GM21737 (cell line): ENCODE data around the gene PRND.
"Not testable (repeated sequence)": the region's sequence is repeated elsewhere in the genome, so short reads cannot be mapped to it uniquely, and the experiment has no call there.

ENCODE experiments used
- ATAC-seq: cut with Tn5 transposase; IDR thresholded peaks from one replicate; pipeline ENCODE4 v1.9.1; 2021; ENCODE audit warnings: mild to moderate bottlenecking, moderate library complexity; ENCODE audit not compliant: unreplicated experiment

PRND gene, protein sequence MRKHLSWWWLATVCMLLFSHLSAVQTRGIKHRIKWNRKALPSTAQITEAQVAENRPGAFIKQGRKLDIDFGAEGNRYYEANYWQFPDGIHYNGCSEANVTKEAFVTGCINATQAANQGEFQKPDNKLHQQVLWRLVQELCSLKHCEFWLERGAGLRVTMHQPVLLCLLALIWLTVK

DNA sequence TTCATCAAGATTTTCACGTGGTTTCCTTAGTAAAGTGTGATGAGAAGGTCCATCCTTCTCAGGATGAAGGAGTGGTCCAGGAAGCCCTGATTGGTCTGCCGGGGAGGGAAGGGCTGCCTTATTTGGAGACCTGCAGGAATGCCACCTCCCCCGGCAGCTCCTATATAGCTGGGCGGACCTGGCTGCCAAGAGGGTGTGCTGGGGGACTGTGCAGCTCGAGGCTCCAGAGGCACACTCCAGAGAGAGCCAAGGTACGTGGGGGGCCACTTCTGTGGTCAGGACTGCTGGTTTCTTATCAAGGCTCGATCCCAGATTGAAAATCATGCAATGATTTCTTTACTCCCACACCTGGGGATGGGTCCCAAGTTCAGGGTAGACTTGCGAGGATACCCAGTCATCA is at the start of gene PRND:
TSS of gene PRND (plus strand) at position 191 of the 400 bp plus-strand sequence. CDS start 2,643 bp downstream, outside the sequence.
- ATAC-seq = no peak

- ATAC-seq = no peak
Measured at GRCh38 chr20:4672948-4673347, 48.8 kb upstream of the PRND start.

DNA sequence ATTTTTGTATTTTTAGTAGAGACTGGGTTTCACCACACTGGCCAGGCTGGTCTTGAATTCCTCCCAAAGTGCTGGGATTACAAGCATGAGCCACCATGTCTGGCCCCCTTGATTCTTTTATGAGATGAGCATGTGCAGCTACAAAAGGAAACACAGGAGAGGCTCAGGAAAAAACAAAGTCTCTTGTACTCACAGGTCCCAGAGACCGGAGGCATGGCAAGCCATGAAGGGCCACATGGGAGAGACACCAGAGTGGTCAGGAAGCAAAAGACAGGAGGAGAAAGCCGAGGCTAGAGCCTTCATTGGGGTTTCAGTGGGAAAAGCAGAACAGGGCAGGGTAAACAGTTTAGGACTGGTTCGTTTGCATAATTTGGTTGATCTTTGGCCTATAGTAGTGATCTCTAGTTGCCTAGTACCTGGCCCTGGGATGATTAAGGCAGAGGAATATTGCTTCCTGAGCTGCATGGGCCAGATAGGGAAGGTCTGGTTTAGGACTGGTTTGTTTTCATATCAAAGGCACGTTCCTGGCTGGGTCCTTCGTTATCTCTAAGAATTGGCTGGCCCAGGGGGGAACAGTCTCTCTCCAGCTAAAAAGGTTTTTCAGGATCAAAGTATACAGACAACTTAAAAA is 48.2 kb upstream of the PRND start:
- no peak for ATAC-seq

DNA sequence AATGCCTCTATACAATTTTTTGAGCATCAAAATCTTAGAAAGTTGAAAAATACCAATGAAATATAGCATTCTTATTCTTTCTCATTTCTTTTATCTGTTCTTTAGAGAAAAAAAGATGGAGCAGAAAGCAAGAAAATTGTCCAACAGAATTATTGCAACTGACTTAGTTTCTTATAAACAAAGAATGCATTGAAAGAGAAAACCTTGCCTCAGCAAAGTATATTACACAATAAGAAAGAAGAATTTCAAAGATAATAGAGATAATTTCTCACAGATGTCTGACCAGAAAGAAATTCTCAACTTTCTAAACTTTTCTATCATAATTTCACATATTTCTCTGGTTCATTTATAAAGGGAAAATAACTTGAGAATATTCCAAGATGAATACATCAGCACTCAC is 47.0 kb upstream of the PRND start:
- no peak for ATAC-seq

DNA sequence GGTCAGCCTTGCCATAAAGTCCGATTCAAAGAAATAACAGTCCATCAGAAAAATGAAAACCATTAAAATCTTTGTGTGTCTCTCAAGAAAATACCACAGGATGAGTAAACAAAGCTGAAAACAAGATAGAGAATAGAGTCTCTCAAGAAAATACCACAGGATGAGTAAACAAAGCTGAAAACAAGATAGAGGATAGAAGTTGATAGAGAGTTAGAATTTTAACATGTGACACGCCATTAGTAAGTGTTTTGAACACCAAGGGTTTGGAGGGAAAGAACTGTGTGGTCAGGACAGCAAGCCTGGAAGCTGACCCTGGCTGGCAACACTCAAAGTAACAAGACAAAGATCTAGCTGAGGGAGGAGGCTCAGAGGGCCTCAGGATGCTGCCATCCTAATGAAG is 43.9 kb upstream of the PRND start:
- no peak for ATAC-seq

DNA sequence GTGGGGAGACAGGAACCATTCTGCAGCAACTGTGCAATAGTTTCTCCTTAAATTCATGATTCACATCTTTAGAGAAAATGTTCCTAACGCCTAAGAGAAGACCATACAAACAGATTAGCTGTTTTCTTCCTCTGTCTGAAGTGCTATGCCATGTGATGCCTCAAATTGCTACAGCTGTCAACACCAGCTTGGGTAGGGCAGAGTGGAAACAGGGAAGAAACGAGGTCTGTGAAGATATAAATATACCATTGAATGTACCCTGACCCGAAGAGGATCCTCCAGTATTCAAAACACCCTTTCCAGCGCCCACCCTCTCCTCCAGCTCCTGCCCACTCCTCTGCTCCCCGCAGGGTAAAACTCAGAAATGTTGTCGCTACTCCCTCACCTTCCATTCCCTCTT is 40.3 kb upstream of the PRND start:
- no peak for ATAC-seq

- ATAC-seq = no peak
Measured at GRCh38 chr20:4681991-4682401, 39.7 kb upstream of the PRND start.

DNA sequence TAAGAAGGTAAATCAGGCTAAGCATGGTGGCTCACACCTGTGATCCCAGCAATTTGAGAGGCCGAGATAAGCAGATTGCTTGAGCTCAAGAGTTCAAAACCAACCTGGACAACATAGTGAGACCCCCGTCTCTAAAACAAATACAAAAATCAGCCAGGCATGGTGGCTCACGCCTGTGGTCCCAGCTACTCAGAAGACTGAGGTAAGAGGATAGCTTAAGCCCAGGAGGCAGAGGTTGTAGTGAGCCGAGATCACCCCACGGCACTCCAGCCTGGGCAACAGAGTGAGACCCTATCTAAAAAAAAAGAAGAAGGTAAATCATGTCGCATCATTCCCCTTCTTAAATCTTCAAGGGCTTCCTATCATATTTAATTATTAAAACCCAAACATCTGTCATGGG is 39.0 kb upstream of the PRND start:
- no peak for ATAC-seq

GRCh38 chr20:4683261-4683660 is 38.4 kb upstream of the PRND start:
- no peak for ATAC-seq

- no peak for ATAC-seq
Measured at GRCh38 chr20:4684837-4685413, 36.8 kb upstream of the PRND start.

DNA sequence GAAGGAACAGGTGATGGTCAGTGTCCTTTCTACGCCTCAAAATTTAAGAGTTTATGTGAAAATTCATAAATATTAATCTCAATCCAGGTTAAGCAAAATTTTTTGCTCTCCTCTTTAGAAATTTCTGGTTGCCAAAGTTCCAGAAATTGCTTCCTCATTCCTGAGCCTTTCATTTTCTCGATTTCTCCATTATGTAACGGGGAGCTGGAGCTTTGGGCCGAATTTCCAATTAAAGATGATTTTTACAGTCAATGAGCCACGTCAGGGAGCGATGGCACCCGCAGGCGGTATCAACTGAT is 35.8 kb upstream of the PRND start:
- no peak for ATAC-seq

DNA sequence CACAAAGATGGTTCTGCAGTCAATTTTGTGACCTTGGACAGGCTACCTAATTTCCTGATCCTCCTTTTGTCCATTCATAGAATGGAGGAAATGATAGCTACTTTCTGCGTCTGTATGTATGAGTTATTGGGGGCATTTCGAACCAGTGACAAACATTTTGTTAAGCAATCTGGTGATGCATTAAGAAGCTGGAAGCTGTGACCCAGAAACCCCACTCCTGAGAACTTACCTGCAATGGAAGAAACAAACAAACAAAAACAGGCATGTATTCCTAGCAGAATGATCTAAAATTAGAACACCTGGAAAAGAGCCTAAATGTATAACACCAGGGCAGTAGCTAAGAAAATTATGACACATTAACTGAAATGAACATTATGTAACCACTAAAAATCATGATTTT is 33.4 kb upstream of the PRND start:
- ATAC-seq = no peak

GRCh38 chr20:4689220-4689619 is 32.5 kb upstream of the PRND start:
- no peak for ATAC-seq

DNA sequence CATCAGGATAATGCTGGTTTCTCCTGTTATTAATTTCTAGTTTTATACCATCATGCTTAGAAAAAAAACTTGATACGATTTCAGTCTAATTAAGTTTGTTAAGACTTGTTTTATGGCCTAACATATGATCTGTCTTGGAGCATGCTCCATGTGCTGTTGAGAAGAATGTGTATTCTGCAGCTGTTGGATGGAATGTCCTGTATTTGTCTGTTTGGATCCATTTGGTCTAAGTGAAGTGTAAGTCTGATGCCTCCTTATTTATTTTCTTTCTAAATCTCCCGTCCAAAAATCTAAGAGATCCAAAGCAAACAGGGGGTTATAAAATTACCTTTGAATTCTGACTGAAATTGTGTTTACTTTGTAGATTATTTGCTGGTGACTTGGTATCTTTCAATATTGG is 30.0 kb upstream of the PRND start:
- no peak for ATAC-seq

DNA sequence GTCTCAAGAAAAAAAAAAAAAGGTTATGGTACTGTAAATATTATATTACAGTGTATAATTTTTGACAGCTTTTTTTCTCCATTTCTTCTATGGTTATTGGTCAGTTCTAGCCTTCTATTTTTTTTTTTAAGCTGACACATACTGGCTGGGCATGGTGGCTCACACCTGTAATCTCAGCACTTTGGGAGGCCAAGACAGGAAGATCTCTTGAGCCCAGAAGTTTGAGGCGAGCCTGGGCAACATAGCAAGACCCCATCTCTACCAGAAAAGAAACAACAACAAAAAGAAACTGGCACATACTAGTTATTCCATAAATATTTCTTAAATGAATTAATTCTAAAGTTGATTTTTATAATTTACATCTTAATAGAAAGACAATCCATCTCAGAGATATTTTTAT is 27.6 kb upstream of the PRND start:
- no peak for ATAC-seq

GRCh38 chr20:4697189-4697830 is 24.4 kb upstream of the PRND start:
- no peak for ATAC-seq

DNA sequence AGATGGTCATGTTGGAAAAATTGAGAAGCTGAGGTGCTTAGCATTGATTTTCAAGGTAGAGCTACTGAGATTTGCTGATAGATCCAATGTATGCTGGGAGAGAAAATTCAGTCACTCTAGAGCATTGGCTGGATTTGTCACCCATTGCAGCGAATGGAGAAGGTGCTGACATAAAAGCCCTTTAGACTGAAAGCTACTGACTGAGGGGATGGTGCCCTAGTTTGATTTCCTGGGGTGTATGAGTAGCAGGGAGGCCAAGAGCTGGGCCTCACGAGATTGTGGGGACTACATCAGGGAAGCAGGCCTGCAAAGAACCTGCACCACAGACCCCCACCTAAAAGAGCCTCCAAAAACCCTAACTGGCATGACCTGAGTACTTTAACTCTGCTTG is 23.9 kb upstream of the PRND start:
- ATAC-seq = no peak

DNA sequence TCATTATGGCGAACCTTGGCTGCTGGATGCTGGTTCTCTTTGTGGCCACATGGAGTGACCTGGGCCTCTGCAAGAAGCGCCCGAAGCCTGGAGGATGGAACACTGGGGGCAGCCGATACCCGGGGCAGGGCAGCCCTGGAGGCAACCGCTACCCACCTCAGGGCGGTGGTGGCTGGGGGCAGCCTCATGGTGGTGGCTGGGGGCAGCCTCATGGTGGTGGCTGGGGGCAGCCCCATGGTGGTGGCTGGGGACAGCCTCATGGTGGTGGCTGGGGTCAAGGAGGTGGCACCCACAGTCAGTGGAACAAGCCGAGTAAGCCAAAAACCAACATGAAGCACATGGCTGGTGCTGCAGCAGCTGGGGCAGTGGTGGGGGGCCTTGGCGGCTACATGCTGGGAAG is 22.5 kb upstream of the PRND start:
- no peak for ATAC-seq

GRCh38 chr20:4699957-4700356 is 21.8 kb upstream of the PRND start:
- no peak for ATAC-seq

DNA sequence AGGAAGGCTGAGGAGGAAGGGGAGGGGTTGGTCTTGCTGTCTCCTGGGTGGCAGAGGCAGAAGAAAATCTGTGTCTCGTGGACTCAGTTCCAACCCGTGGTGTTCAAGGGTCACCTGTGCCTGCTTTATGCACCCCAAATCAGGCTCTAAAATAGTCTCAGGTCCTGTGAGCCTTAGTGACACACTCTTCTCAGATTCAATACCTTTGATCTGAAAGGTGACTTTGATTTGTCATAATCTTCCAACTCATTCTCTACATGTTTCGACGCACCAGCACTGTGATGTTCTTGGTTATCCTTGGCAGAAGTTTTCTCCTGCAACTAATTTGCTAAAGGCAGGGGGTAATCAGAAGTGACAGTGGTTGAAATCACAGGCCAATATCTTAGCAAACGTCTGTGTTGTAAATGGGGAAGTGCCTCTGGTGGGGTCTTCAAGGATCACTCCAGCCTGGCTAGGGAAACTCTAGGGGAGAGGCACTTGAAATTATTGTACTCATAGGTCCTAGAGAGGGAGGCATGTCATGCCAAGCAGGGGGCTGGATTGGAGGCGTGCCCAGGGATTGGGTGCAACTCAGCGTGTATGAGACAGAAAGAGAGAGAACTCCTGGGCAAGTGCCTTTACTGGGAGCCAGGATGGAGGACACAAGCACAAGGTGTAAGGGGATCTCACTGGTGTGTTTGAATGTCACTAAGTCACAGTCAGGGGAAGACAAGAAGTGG is 19.0 kb upstream of the PRND start:
- no peak for ATAC-seq

DNA sequence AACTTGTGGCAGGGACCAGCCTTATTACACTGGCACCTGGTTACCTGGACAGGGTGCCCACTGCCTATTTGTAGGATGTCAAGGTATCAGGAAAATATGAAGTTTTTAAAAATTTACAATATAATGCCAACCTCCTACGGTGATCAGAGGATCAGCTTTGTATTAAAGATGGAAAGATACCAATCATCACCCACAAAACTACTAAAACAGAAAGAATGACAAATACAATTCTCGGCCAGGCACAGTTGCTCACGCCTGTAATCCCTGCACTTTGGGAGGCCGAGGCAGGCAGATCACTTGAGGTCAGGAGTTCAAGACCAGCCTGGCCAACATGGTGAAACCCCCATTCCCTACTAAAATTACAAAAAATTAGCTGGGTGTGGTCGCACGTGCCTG is 18.4 kb upstream of the PRND start:
- no peak for ATAC-seq

- not testable (repeated sequence) for ATAC-seq
Measured at GRCh38 chr20:4706941-4707340, 14.8 kb upstream of the PRND start.
